Measurements from ENCODE around the gene PRKAG2.
"Not testable (repeated sequence)": the region's sequence is repeated elsewhere in the genome, so short reads cannot be mapped to it uniquely, and the experiment has no call there.

Gene PRKAG2

GRCh38 chr7:151883857-151884256 is 6.9 kb upstream of the PRKAG2 start:
- no peak for DNase-seq

GRCh38 chr7:151882734-151883133 is 5.8 kb upstream of the PRKAG2 start:
- no peak for DNase-seq

GRCh38 chr7:151880688-151881087 is 3.8 kb upstream of the PRKAG2 start:
- no peak for DNase-seq

GRCh38 chr7:151877911-151878835 is 1.3 kb upstream of the PRKAG2 start:
- DNase-seq, result peak; percentile 36

- DNase-seq, result peak; percentile 92
Measured at GRCh38 chr7:151875942-151876898, 695 bp downstream of the PRKAG2 start.

GRCh38 chr7:151874479-151874878 is 2.4 kb downstream of the PRKAG2 start:
- DNase-seq, result not testable (repeated sequence)

GRCh38 chr7:151873402-151873965 is 3.4 kb downstream of the PRKAG2 start:
- DNase-seq, result no peak

- no peak for DNase-seq
Measured at GRCh38 chr7:151872531-151873401, 4.1 kb downstream of the PRKAG2 start.

- DNase-seq, result no peak
Measured at GRCh38 chr7:151871904-151872303, 5.0 kb downstream of the PRKAG2 start.

GRCh38 chr7:151871189-151871735 is 5.7 kb downstream of the PRKAG2 start:
- DNase-seq, result no peak

- no peak for DNase-seq
Measured at GRCh38 chr7:151869968-151870918, 6.7 kb downstream of the PRKAG2 start.

GRCh38 chr7:151869455-151869854 is 7.5 kb downstream of the PRKAG2 start:
- no peak for DNase-seq

- DNase-seq, result no peak
Measured at GRCh38 chr7:151869109-151869428, 7.8 kb downstream of the PRKAG2 start.

GRCh38 chr7:151868396-151869108 is 8.4 kb downstream of the PRKAG2 start:
- DNase-seq, result no peak

- DNase-seq, result no peak
Measured at GRCh38 chr7:151867912-151868311, 9.0 kb downstream of the PRKAG2 start.

- DNase-seq, result no peak
Measured at GRCh38 chr7:151866761-151867655, 9.9 kb downstream of the PRKAG2 start.

- DNase-seq, result no peak
Measured at GRCh38 chr7:151866028-151866427, 10.9 kb downstream of the PRKAG2 start.

GRCh38 chr7:151865070-151865670 is 11.7 kb downstream of the PRKAG2 start:
- no peak for DNase-seq

GRCh38 chr7:151864561-151864960 is 12.4 kb downstream of the PRKAG2 start:
- DNase-seq, result no peak

All from NCI-H69 (cell line).